ENCODE results near the gene RBAK. TPM values are rescaled to one million over a fixed set of nuclear protein-coding genes. Genes with fewer than 3 reads are reported as not detected.

The RBAK gene
- total RNA-seq, 1 experiment from 2014 or later = 14.8 TPM

DNA sequence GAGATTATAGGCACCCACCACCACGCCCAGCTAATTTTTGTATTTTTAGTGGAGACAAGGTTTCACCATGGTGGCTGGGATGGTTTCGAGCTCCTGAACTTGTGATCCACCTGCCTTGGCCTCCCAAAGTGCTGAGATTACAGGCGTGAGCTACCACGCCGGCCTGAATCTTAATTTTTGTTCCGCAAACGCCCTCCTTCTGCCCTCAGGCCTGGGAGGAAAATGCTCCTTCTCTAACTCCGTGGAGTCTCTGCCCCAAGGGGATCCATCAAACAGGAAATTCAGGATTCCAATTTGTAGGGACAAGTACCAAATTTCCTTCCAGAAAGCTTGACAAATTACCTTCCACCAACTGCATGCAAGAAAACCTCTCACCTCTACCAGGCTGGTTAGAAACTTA is 43.2 kb downstream of the RBAK start:
- peaks cover 3% of the 10 kb centered on the region; the same call in 1 of the 2 replicates for H3K27me3 ChIP-seq (ENCODE audit: control insufficient read depth, insufficient read depth, low read length)
- no peak for ATAC-seq
- BruUV-seq (replicated peaks) = no TSS peak
- intact Hi-C loops (cut with micrococcal nuclease; ENCODE audit: unreplicated experiment) = loop anchor here (5.0 to 10.0 kb wide), 2 partner anchors 114 to 363 kb away; no protein-coding TSS in a partner anchor
- no peaks in the 10 kb centered on the region for H3K9me3 ChIP-seq (ENCODE audit: control insufficient read depth, insufficient read depth, low read depth, low read length)
- H3K27ac ChIP-seq (ENCODE audit: low read length) = no peak overlapping the region
- in situ Hi-C loops (cut with HindIII; ENCODE audit: low pct_unique_long_range_greater_than_20kb, low sequenced_read_pairs) = no loop called here
- TF ChIP-seq, protein P1, sequence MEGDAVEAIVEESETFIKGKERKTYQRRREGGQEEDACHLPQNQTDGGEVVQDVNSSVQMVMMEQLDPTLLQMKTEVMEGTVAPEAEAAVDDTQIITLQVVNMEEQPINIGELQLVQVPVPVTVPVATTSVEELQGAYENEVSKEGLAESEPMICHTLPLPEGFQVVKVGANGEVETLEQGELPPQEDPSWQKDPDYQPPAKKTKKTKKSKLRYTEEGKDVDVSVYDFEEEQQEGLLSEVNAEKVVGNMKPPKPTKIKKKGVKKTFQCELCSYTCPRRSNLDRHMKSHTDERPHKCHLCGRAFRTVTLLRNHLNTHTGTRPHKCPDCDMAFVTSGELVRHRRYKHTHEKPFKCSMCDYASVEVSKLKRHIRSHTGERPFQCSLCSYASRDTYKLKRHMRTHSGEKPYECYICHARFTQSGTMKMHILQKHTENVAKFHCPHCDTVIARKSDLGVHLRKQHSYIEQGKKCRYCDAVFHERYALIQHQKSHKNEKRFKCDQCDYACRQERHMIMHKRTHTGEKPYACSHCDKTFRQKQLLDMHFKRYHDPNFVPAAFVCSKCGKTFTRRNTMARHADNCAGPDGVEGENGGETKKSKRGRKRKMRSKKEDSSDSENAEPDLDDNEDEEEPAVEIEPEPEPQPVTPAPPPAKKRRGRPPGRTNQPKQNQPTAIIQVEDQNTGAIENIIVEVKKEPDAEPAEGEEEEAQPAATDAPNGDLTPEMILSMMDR (IDR thresholded peaks at IDR 0.05) = no peak
- TF ChIP-seq TCF7L2 (IDR thresholded peaks at IDR 0.05; ENCODE audit: low read depth, low read length) (no peak), POLR2AphosphoS5 (IDR thresholded peaks at IDR 0.05; ENCODE audit: low read depth, low read length) (no peak), SIN3A (IDR thresholded peaks at IDR 0.05; ENCODE audit: borderline replicate concordance, insufficient read depth, low read depth, low read length) (no peak)
- TF ChIP-seq, protein P2, sequence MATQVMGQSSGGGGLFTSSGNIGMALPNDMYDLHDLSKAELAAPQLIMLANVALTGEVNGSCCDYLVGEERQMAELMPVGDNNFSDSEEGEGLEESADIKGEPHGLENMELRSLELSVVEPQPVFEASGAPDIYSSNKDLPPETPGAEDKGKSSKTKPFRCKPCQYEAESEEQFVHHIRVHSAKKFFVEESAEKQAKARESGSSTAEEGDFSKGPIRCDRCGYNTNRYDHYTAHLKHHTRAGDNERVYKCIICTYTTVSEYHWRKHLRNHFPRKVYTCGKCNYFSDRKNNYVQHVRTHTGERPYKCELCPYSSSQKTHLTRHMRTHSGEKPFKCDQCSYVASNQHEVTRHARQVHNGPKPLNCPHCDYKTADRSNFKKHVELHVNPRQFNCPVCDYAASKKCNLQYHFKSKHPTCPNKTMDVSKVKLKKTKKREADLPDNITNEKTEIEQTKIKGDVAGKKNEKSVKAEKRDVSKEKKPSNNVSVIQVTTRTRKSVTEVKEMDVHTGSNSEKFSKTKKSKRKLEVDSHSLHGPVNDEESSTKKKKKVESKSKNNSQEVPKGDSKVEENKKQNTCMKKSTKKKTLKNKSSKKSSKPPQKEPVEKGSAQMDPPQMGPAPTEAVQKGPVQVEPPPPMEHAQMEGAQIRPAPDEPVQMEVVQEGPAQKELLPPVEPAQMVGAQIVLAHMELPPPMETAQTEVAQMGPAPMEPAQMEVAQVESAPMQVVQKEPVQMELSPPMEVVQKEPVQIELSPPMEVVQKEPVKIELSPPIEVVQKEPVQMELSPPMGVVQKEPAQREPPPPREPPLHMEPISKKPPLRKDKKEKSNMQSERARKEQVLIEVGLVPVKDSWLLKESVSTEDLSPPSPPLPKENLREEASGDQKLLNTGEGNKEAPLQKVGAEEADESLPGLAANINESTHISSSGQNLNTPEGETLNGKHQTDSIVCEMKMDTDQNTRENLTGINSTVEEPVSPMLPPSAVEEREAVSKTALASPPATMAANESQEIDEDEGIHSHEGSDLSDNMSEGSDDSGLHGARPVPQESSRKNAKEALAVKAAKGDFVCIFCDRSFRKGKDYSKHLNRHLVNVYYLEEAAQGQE (IDR thresholded peaks at IDR 0.05; ENCODE audit: insufficient read depth in 1 of 2, low read depth in 2 of 2, low read length in 1 of 2) = no peak
- H3K36me3 ChIP-seq (ENCODE audit: control insufficient read depth, insufficient read depth, low read length) = no peaks in the 10 kb centered on the region
- no peak overlapping the region for H3K4me3 ChIP-seq (ENCODE audit: low read depth in 2 of 2, low read length in 2 of 2)
- no peaks in the 10 kb centered on the region for H3K4me1 ChIP-seq (ENCODE audit: control insufficient read depth, insufficient read depth, low read length)
- CTCF ChIA-PET = interaction anchor here (0.9 to 1.2 kb wide), 2 partner anchors 259 to 290 kb away, joined by 4 to 6 read pairs; no protein-coding TSS in a partner anchor
- DNase-seq (ENCODE audit: low read depth, low spot score) = no peak
- POLR2A ChIA-PET = no interaction called here

DNA sequence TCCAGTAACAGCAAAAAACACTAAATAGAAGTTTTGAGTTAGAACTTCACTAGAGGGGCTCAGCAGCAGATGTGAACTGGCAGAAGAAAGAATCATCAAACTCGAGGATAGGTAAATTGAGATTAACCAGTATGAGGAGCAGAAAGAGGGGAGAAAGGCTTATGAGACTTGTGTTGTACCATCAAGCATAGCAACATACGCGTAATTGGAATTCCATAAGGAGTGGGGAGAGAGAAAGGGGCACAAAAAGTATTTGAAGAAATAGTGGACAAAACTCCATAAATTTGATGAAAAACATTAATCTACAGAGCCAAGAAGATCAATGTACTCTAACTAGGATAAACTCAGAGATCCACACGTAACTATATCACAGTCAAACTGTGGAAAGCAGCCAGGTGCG is 48.3 kb downstream of the RBAK start:
- ATAC-seq (no peak), DNase-seq (ENCODE audit: low read depth, low spot score) (no peak)
- no peak overlapping the region for H3K4me3 ChIP-seq (ENCODE audit: low read depth in 2 of 2, low read length in 2 of 2)
- BruUV-seq (replicated peaks) = no TSS peak
- H3K36me3 ChIP-seq (ENCODE audit: control insufficient read depth, insufficient read depth, low read length) = no peaks in the 10 kb centered on the region
- ChIA-PET POLR2A (interaction anchor here (0.6 kb wide), 1 partner anchor 293 kb away, joined by 3 read pairs; no protein-coding TSS in a partner anchor), CTCF (no interaction called here)
- no peaks in the 10 kb centered on the region for H3K27me3 ChIP-seq (ENCODE audit: control insufficient read depth, insufficient read depth, low read length)
- H3K27ac ChIP-seq (ENCODE audit: low read length) = no peak overlapping the region
- in situ Hi-C loops (cut with HindIII; ENCODE audit: low pct_unique_long_range_greater_than_20kb, low sequenced_read_pairs) = no loop called here
- 0 out of 2 replicates have a peak, but pooled peaks cover 10% of the 10 kb centered on the region for H3K9me3 ChIP-seq (ENCODE audit: control insufficient read depth, insufficient read depth, low read depth, low read length)
- TF ChIP-seq POLR2AphosphoS5 (IDR thresholded peaks at IDR 0.05; ENCODE audit: low read depth, low read length) (no peak), TCF7L2 (IDR thresholded peaks at IDR 0.05; ENCODE audit: low read depth, low read length) (no peak), SIN3A (IDR thresholded peaks at IDR 0.05; ENCODE audit: borderline replicate concordance, insufficient read depth, low read depth, low read length) (no peak)
- TF ChIP-seq, protein P2 (IDR thresholded peaks at IDR 0.05; ENCODE audit: insufficient read depth in 1 of 2, low read depth in 2 of 2, low read length in 1 of 2) = no peak
- TF ChIP-seq, protein P1 (IDR thresholded peaks at IDR 0.05) = no peak
- H3K4me1 ChIP-seq (ENCODE audit: control insufficient read depth, insufficient read depth, low read length) = no peaks in the 10 kb centered on the region
- intact Hi-C loops (cut with micrococcal nuclease; ENCODE audit: unreplicated experiment) = no loop called here

Data from Panc1 (cell line).